ENCODE results near the gene CYB5A.

- TF ChIP-seq POLR2A (IDR thresholded peaks at IDR 0.05): no peak
- TF ChIP-seq, protein P1, sequence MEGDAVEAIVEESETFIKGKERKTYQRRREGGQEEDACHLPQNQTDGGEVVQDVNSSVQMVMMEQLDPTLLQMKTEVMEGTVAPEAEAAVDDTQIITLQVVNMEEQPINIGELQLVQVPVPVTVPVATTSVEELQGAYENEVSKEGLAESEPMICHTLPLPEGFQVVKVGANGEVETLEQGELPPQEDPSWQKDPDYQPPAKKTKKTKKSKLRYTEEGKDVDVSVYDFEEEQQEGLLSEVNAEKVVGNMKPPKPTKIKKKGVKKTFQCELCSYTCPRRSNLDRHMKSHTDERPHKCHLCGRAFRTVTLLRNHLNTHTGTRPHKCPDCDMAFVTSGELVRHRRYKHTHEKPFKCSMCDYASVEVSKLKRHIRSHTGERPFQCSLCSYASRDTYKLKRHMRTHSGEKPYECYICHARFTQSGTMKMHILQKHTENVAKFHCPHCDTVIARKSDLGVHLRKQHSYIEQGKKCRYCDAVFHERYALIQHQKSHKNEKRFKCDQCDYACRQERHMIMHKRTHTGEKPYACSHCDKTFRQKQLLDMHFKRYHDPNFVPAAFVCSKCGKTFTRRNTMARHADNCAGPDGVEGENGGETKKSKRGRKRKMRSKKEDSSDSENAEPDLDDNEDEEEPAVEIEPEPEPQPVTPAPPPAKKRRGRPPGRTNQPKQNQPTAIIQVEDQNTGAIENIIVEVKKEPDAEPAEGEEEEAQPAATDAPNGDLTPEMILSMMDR (IDR thresholded peaks at IDR 0.05): no peak
- no peak for TF ChIP-seq POLR2AphosphoS5 (IDR thresholded peaks at IDR 0.05)
These were observed 25.6 kb downstream of the CYB5A start for GRCh38 chr18:74266161-74266560.
